Skin epidermis (tissue), 12 donors: ENCODE measurements around the gene CCDC69.
A peak's percentile ranks its signal among the peaks of the same experiment; 100 is the strongest.
"Not testable (repeated sequence)": the region's sequence is repeated elsewhere in the genome, so short reads cannot be mapped to it uniquely, and the experiment has no call there.

Source experiments
- H3K27ac ChIP-seq, 21 experiments: fragments of 200-600 bp; sonication (generic) in 11 of 21; one replicate each; pipeline ENCODE4 v1.5.0; 2020; ENCODE audit warnings: mild to moderate bottlenecking in 3 of 21, inconsistent platforms in 2 of 21, moderate library complexity in 2 of 21
- H3K4me3 ChIP-seq, 7 experiments: fragments of 200-600 bp; sonication (generic) in 2 of 7; one replicate each; pipeline ENCODE4 v1.5.0; 2020; ENCODE audit warnings: inconsistent platforms in 2 of 7, mild to moderate bottlenecking in 2 of 7, moderate library complexity in 1 of 7

The CCDC69 gene

DNA sequence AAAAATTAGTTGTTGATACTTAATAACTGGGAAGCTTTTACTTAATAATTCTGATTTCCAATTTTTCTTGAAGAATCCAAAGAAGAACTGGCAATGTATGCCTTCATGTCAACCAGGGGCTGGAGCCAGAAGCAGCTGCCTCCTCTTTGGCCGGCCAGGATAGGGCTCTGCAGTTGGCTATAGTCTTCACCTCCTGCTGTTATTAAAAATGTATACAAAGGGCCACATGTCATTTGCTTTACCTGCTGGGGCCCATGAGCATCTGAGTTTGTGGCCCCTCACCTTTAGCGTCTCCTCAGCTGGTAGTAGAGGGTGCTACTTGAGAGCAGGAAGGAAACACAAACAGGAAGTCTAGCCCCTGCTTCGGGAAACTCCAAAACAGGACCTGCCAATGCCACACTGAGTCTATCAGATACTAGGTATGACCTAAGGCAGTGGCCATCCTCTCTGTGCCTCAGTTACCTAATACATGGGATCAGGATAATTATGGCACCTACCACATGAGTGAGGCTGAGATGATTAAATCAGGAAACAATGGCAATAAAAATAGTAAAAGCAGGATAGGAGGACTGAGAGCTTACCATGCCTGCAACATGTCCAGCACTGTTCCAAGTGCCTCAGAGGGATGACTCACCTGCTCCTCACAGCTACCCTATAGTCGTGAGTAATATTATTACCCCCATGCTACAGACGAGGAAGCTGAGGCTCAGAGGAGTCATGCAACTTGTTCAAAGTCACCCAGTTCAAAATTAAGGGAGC, 21.3 kb downstream of the CCDC69 start:
- no peak overlapping the region for H3K4me3 ChIP-seq
- H3K27ac ChIP-seq: peak overlapping the region in 4 of 21 experiments; percentile 17 to 42 (median 32)

DNA sequence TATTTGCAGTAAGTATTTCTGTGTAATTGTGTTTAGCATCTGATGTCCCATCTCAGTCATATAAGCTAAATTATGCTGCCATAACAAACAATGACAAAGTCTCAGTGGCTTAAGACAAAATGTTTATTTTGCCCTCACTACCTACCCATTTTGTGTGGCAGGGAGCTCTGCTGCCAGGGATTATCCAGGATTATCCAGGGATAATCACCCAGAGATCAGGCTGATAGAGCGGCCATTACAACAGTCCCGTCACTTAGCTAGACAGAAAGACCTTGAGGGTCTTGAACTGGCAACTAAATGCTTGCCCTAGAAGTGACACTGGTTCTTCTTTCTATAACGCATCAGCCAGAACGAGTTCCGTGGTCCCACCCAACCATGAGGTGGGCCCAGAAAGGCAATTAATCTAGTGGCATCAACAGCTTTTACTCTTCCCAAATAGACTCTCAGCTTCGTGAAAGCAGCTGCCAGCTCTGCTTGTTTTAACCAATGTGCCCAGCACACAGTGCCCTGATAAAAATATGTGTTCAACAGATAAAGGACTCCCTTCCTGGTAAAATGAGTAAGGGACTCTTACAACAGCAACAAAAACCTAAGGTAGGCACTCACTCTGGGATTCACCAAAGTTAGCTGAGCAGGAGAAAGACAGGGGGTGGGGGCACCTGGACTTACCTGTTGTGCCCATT, 22.8 kb downstream of the CCDC69 start:
- H3K27ac ChIP-seq: no peak overlapping the region
- no peak overlapping the region for H3K4me3 ChIP-seq

DNA sequence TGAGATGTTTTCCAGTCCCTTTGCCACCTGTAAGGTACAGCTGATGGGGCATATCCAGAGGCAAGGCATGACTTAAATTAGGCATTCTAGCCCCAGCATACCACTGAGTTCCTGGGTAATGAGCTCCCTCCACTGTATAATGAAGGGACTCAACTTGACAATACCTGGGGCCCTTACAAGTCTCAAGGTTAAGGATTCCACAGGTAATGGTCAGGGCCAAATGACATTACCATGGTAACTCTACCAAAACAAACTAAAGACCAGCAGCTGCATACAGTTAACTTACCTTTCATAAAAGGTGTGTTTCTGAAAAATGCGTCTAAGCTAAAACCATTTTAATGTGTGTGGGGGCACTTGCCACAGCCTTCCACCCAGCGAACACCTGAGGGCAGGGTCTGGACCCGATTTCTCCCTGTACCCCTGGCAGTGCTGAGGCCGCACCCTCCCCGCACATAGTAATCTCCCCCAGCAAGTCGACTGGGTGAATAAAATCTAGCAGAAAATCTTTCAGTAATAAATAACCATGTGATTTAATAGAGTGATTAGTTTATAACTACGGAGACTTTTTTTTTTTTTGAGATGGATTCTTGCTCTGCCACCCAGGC, 24.2 kb downstream of the CCDC69 start:
- H3K27ac ChIP-seq: no peak overlapping the region
- no peak overlapping the region for H3K4me3 ChIP-seq

DNA sequence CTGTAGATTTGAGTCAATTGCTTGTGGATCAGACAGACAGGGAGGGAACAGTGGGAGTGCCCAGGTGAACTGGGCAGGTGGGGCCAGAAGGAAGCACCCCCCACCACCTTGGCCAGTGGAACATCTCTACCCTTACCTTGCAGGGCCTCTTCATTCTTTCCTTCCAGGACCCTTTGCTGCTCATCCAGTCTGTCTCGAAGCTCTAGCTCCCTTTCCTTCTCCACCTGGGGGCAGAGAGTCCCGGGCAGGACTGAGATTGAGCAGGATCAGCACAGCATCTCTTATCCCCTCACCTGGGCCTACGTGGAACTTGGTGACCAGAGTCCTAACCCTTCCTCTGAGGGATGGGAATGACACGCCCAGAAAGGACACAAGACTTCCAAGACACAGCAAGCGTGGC, 25.0 kb downstream of the CCDC69 start:
- Histone ChIP-seq H3K4me3 (no peak overlapping the region), H3K27ac (no peak overlapping the region)

DNA sequence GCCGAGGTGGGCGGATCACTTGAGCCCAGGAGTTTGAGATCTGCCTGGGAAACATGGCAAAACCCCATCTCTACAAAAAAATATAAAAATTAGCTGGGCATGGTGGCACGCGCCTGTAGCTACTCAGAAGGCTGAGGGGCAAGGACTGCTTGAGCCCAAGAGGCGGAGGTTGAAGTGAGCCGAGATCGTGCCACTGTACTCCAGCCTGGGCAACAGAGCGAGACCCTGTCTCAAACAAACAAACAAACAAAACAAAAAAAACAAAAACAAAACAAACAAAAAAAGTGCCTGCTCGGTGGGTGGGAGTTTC, 26.6 kb downstream of the CCDC69 start:
- not testable (repeated sequence) for H3K4me3 ChIP-seq
- H3K27ac ChIP-seq: peak overlapping the region in 1 of 21 experiments; percentile 60

DNA sequence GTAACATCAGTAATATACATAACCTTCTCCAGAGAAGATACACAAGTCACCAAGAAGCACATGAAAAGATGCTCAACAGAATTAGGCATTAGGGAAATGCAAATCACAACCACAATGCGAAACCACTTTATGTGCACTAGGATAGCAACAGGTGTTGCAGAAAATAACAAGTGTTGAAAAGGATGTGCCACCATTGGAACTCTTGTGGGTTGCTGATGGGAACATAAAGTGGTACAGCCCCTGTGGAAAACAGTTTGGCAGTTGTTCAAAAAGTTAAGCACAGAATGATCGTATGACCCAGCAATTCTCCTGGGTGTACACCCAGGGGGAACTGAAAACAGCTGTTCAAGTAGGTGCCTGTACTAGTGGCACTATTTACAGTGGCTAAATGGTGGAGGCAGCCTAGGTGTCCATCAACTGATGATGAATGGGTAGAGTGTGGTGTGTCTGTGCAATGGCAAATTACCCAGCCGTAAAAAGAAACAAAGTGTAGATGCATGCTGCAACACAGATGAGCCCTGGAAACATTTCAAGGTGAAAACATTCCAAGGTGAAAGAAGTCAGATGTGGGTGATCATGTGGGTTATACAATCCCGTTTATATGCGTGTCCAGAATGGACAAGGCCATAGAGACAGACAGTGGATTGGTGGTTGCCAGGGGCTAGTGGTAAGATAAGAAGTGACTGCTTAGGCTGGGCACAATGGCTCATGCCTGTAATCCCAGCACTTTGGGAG, 27.2 kb downstream of the CCDC69 start:
- peak overlapping the region in 2 of 21 experiments; percentile 9 to 60 for H3K27ac ChIP-seq
- no peak overlapping the region for H3K4me3 ChIP-seq

DNA sequence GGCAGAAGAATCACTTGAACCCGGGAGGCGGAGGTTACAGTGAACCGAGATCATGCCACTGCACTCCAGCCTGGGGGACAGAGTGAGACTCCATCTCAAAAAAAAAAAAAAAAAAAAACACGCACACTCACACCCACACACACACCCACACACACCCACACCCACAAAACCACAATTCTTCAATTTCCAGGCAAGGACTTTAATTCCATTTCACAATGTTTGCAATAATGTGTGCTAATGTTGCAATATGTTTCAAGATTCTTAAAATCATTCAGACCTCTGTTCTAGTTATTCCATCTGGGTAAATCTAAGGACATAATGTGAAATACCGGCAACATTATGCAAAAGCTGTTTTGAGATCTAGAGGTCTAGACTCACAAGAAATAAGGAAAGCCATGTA, 28.3 kb downstream of the CCDC69 start:
- Histone ChIP-seq H3K4me3 (no peak overlapping the region), H3K27ac (no peak overlapping the region)

DNA sequence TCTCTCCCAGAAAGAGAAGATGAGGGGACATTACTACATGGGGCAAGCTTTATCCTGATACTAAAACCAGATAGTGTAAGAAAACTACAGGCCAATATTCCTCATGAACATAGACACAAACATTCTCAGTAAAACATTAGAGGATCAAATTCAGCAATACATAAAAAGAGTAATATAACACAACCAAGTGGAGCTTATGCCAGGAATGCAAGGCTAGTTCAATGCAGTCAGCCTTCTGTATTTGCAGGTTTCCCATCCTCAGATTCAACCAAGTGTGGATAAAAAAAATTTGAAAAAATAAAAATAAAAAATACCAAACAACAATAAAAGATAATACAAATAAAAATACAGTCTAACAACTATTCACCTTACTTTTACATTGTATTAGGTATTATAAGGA, 31.3 kb downstream of the CCDC69 start:
- H3K4me3 ChIP-seq: no peak overlapping the region

DNA sequence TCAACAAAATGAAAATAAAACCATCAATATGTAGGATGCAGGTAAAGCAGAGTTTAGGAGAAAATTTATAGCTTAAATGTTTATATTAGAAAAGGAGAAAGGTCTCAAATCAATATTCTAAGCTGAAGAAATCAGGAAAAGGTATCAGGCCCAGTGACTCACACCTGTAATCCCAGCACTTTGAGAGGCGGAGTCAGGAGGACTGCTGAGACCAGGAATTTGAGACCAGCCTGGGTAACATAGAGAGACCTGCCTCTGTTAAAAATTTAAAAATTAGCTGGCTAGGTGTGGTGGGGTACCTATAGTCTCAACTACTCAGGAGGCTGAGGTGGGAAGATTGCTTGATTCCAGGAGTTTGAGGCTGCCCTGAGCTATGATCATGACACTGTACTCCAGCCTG, 32.2 kb downstream of the CCDC69 start:
- H3K4me3 ChIP-seq: no peak overlapping the region
- no peak overlapping the region for H3K27ac ChIP-seq

More for the DNA sequence above, 31.3 kb downstream of the CCDC69 start:
- no peak overlapping the region for H3K27ac ChIP-seq

DNA sequence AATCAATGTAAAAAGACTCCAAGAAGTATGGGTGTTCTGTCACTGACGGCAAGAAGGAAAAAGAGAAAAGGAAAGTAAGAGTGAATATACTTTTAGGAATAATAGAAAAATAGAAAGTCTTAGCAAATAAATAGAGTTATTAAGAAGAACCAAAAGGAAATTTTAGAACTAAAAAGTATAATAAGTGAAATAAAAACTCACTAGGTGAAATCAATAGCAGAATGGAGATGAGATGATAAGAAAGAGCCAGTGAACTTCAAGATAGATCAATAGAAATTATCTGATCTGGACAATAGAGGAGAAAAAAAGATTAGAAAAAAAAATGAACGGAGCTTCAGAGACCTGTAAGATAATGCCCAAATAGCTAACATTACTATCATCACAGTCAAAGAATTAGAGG, 34.7 kb downstream of the CCDC69 start:
- Histone ChIP-seq H3K4me3 (no peak overlapping the region), H3K27ac (no peak overlapping the region)

DNA sequence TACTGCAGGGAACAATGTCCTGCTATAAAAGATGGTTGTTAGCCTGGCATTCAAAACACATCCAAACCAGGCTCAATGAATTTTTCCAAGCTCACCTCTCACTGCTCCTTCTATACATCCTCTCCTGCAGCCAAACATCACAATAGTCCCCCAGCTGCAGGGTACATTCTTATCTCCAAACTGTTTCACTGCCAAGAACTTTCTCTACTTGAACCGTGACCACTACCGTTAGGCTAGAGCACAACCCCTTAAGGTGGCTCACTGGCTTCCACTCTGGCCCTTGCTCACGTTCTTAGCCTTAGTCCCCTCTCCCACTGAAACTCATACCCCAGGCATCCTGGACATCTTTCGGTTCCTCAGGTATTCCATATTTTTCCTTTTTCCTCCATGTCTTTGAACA, 37.4 kb downstream of the CCDC69 start:
- H3K27ac ChIP-seq: no peak overlapping the region
- H3K4me3 ChIP-seq: no peak overlapping the region

DNA sequence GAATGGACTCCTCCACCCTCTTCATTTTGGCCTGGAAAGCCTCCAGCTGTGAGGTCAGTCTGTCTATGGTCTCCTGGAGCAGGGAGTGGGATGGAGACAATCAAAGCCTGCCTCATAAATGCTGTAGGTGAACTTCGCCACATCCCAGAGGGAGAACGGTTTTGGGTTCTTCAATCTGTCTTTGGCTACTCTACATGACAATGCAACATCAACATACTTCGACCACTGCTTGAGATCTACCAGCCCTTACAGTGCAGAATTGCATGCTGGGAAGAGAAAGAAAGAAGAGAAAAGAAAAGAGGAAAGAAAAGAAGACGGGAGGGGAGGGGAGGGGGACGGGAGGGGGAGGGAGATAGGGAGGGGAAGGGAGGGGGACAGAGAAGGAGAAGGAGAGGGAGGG, 37.8 kb downstream of the CCDC69 start:
- Histone ChIP-seq H3K4me3 (no peak overlapping the region), H3K27ac (no peak overlapping the region)

DNA sequence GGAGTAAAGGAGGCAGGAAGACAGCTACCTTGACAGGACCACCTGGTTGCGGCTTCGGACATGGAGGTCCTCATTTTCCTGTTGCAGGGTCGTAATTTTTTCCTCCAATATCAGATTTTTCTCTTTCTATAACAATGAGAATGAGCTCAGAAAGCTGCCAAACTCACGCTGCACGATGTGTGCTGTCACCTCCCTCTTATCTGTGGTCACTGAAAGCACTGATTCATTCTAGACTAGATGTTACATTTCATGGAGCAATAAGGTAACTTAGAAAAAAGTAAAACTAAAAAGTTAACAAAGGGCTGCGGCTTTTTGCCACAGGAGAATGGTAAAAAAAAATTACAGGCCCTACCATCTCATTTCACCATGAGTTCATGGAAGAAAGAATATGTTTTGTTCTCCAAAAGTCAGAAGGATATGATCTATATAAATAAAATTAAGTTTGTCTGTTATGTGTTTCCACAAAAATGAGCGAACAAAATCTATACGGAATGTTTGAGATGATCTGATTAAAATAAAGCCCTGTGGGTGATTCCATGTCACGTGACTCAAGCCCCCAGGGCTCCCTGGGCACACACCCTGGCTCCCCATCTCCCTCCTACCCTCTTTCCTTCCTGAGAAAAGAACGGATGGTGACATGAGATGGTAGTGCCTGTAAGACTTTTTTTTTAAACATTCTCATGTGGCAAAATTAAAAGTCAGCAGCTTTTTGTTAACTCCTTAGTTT, 39.4 kb downstream of the CCDC69 start:
- Histone ChIP-seq H3K27ac (no peak overlapping the region), H3K4me3 (no peak overlapping the region)

DNA sequence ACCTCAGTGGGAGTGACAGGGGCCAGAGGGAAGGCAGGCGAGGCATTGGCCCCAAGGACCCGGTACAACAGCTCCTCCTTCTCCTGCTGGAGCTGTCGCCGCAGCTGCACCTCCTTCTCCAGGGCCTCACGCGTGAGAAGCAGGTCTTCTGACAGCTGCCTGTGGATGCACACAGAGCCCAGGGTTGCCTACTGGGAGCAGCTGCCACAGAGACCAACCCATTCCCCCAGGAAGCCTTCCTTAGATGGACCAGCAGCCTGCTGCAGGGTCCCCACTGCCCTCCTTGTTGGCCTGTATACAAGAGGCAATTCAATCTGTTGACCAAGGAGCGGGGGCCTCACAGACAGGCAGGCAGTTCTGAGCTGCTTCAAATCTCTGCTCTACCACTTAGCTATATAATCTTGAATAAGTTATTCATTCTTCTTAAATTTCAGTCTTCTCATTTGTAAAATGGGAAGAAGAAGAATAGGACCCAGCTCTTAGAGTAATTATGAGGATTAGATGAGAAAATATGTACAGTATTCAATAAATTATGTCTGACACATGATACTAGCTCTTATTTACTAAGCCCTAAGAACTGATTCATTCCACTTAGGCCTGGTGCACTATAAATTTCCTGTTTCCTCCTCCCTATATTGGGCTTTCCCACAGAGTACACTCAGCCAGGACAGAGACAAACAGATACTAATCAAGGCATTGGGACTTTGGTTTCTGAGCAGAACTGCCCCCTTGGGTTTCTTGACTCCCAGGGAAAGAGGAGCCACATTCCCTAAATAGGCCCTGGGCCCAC, 40.2 kb downstream of the CCDC69 start:
- Histone ChIP-seq H3K4me3 (no peak overlapping the region), H3K27ac (no peak overlapping the region)

DNA sequence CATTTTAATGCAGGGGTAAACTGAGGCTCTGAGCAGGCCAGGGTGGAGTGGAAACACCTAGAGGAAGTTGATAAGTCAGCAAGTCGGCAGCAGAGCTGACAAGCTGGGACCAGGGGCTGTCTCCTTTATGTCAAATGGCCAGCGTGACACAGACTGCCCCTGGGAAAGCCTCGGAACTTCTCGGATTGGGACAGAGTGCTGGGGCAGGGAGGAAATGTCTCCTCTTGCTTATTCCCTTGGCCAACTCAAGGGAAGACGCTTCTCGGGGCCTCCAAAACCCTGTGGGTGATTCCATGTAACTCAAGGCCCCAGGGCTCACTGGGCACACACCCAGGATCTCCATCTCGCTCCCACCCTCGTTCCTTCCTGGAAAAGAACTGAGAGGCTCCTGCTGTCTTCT, 40.9 kb downstream of the CCDC69 start:
- no peak overlapping the region for H3K4me3 ChIP-seq
- H3K27ac ChIP-seq: no peak overlapping the region

DNA sequence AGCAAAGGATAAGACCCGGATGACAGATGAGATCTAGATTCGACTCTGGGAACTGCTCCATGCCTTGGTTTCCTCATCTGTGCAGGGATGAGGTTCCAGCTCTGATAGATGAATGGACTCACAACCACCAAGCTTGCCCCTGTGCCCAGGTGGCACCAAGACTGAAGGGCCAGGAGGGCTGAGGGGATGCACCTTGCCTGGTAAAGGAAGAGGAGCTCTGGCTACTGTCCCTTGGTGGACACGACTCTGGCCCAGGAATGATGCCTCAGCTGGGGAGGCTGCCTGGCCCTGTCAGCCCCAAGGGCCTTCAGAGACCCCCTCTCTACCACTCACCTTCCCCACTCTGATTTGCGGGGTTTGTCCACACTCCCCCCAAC, 41.4 kb downstream of the CCDC69 start:
- Histone ChIP-seq H3K4me3 (no peak overlapping the region), H3K27ac (no peak overlapping the region)

DNA sequence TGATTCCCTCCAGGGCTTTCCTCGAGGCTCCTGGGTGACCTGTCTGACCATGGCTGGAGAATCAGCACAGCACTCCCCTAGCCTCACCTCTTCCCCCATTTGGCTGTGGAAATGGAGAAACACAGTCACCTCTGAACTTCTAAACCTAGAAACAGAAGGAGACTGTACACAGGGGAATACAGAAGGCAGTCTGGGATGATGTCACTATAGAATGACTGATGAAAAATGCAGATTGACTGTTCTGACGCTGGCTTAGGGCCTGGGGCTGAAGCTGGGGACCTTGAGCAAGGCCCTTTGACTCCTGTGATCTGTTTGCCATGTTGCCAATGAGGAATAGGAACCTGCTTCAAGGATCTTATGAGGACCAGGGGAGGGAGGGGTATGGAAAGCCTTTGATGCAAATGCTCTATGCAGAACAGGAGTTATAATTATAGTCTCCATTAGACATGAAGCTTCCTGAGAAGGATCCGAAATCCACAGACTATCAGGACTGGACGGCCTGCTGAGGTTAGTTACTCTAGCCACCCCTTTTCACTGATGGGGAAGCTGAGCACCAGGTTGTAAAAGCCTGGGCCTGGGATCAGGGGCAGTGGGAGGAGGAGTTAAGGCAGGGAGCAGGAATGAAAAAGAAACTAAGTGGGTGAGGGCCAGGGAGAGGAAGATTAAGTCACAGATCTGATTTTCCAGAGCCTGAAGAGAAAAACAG, 41.9 kb downstream of the CCDC69 start:
- Histone ChIP-seq H3K27ac (no peak overlapping the region), H3K4me3 (no peak overlapping the region)

DNA sequence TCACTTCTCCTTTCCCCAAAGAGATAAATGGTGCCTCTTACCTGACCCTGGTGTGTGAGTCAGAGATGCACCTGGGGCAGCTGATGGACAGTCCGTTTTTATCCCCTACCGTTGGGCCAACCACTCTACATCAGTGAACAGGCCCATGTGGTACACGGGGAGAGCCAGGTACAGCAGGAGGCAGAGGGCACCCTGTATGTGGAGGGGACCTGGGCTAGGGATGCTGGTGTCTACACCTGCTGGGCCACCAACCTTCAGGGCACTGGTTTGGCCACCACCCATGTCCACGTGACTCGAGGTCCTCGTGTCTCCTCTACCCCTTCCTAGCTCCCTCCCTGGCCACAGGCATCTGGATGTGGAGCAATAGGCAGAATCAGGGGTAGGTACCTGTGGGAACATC, 43.6 kb downstream of the CCDC69 start:
- H3K27ac ChIP-seq: no peak overlapping the region
- no peak overlapping the region for H3K4me3 ChIP-seq

DNA sequence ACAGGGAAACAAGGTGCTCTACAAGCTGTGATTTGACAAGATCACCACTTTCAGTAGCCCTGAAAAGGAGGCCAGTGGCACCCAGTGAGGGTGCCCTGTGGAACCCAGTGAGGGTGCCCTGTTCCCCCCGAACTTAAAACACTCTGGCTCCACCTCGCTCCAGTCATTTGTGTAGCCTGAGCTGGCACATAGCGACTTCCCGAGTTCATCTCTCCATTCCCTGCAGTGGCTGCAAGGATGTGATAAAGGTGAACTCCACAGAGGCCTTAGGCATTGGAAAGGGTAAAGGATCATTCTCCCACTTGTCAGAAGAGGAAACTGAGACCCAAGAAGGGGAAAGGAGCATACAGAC, 44.4 kb downstream of the CCDC69 start:
- no peak overlapping the region for H3K27ac ChIP-seq
- no peak overlapping the region for H3K4me3 ChIP-seq
